Endometrial microvascular endothelial cells (primary cell): ENCODE data around the gene STK39. TPM values are rescaled to one million over a fixed set of nuclear protein-coding genes. Genes with fewer than 3 reads are reported as not detected.

ENCODE experiments used
- in situ Hi-C: cut with HindIII; loops from 2 replicates; pipeline ENCODE4 v1.10.0; 2017; ENCODE audit warnings: low sequenced_read_pairs, low pct_unique_long_range_greater_than_20kb; ENCODE audit errors: inconsistent ontology term
- total RNA-seq: library from RNA; depleted of rRNA; stranded (reverse); fragments of >200 nt; gene quantifications from one replicate; pipeline ENCODE4 v1.2.3, GENCODE V29; 2015; ENCODE audit errors: inconsistent ontology term

The STK39 gene
- total RNA-seq, 1 donor from 2014 or later, result 10.3 TPM

GRCh38 chr2:168003876-168004275, 243.5 kb downstream of the STK39 start:
- in situ Hi-C loops, result no loop called here

GRCh38 chr2:168002021-168002553, 245.3 kb downstream of the STK39 start:
- in situ Hi-C loops, result no loop called here

DNA sequence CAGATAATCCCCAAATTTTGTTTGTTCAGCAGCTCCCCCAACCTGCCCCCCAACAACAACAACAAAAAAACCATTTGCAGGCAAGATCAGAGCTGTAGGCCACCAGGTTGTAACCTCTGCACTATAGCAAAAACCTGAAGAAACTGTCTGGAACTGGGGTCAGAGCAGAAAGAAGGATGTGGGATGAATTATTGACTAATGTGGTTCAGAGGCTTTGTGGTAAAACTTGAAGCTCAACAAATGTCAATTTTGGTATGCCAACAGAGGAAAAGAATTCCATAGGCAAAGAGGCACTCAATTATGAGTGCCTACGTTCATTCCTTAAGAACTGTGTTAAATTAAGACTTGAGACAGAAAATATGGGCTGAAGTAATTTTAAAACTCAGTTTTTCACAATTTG, 255.1 kb downstream of the STK39 start:
- in situ Hi-C loops, result no loop called here

- in situ Hi-C loops, result no loop called here
Observed at GRCh38 chr2:167990062-167990461, 257.3 kb downstream of the STK39 start.

DNA sequence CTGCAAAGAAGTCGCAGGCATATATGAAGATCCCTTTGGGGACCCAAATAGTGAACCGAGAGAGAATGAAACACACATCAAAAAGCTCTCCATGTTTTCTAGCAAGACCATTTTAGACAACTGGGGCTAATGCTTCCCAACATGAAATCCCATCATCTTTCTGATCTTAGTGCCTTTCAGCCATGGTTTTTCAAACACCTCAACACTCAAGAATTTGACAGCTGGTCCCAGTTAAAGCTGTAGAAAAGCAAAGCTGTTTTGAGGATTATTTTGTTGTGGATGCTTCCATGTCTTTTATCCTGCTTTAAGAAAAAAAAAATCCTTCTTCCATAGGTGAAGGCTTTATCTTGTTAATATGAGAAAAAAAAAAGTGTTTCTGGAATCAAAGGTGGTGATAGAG, 259.1 kb downstream of the STK39 start:
- in situ Hi-C loops, result no loop called here

DNA sequence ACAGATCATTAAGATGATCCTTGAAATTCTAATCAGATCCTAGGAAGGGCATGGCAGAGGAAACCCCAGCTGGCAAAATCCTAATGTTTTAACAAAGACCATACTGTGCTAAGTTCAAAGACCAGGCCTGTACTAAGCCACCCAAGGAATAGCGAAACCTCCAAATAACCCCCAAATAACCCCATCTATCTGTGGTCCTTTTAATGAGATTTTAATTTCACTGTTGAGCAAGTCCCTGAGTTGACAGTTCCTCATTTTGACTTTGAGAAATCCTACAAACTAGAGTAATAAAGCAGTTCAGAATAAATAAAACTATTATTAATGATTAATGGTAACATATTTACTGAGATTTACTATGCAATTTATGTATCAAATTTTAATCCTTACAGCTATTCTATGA, 259.8 kb downstream of the STK39 start:
- in situ Hi-C loops, result no loop called here

DNA sequence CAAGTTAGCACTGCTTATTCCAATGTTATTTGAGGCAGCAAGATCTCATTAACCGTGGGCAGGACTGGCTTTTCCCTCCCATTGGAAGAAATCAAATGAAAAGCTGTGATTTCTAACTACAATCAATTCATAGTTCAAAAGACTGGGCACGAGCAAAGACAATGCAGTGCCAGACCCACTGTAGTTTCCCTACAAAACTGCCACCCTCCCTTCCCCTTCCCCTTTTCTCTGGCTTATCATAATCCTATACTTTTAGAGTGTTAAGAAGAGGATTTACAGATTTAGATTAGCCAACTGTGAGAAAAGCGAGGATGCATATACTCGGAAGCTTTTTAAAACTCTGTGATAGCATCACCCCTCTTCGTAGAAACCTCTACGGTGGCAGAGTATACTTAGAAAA, 260.4 kb downstream of the STK39 start:
- in situ Hi-C loops, result no loop called here

DNA sequence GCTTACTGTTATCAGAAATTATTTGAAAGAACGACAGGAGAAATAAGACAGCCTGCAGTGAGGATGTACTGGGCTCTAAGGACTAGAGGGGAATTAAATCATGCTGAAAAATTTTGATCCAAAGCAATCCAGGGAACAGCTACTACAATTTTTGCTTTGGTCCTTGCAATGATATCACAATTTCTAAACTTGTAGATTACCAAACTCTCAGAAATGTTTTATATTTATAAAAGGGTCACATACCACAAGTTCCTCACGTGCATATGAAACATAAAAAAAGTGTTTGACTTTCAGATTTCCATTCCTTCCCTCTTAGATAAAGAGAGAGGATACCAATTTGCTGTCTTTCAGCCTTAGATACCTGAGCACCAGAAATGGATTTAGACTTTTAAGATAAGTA, 261.2 kb downstream of the STK39 start:
- in situ Hi-C loops, result no loop called here

DNA sequence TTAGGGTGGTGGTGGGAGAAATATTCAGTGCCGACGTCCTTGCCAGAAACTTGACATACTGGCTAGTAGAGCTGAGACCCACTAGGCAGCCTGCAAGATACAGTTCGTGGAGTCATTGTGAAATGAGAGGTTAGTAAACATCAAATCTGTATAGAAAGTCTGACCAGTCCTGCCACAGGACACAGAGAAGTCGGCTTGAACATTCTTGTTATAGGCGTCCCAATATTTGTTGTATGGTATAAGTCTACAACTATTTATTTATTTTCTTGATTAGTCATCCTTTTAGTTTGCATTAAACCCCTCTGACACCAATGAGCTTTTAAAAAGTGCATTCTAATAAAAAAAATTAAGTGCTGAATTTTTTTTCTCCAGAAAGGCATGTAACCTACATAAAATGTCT, 265.4 kb downstream of the STK39 start:
- in situ Hi-C loops, result no loop called here

- in situ Hi-C loops, result no loop called here
Observed at GRCh38 chr2:167980439-167980838, 267.0 kb downstream of the STK39 start.

- in situ Hi-C loops, result no loop called here
Observed at GRCh38 chr2:167972746-167973145, 274.6 kb downstream of the STK39 start.

- in situ Hi-C loops, result no loop called here
Observed at GRCh38 chr2:167972020-167972419, 275.4 kb downstream of the STK39 start.

- in situ Hi-C loops, result no loop called here
Observed at GRCh38 chr2:167966937-167967913, 280.2 kb downstream of the STK39 start.

GRCh38 chr2:167965907-167966761, 281.3 kb downstream of the STK39 start:
- in situ Hi-C loops, result no loop called here

GRCh38 chr2:167964650-167965413, 282.6 kb downstream of the STK39 start:
- in situ Hi-C loops, result no loop called here

DNA sequence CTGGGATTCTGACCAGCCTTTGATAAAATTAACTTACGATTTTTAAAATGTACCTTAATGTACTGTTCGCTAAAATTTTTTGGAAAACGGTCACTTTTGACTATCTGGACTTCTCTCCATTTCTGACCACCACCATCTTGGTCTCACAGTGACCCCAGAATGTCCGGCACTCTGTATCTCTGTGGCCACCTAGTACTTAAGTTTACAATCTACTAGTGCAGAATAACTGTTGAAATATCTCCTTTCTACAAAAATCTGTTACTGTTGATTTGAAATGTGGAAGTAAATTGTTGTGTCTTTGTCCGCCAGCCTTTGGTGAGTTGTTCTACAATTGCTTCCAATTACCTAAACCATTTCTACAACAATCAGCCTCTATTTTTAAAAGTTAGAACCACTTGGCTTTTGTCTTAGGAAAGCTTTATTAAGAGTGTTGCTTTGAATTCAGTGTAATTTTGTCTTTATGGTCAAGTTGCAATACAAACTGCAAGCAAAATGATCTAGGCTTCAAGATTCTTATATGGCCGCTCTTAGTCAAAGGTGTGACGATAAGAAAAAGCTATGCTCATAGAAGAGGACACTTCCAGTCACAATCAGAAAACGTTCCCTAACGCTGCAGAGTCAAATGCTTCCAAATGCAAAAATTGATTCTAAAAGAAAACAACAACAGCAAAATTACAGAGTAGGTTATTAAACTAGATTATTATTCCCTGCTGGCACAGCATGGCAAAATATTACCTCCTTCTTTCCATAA, 283.3 kb downstream of the STK39 start:
- in situ Hi-C loops, result no loop called here

- in situ Hi-C loops, result no loop called here
Observed at GRCh38 chr2:167962436-167963226, 284.8 kb downstream of the STK39 start.
